Mesenchymal stem cell (in vitro differentiated cells and primary cell): ENCODE results near the gene SYT3.

Experiments used
- DNase-seq: peaks from one replicate; pipeline ENCODE4 v3.0.0-alpha.2; 2013
- H2AFZ ChIP-seq: one replicate; pipeline ENCODE4 v1.6.1; 2013; ENCODE audit warnings: low read depth, mild to moderate bottlenecking, control low read depth, inconsistent platforms, low read length, moderate library complexity
- H2AK5ac ChIP-seq: 2 replicates; pipeline ENCODE4 v1.6.1; 2013; ENCODE audit warnings: low read length, moderate library complexity, mild to moderate bottlenecking, inconsistent platforms; ENCODE audit not compliant: severe bottlenecking
- H2BK120ac ChIP-seq: one replicate; pipeline ENCODE4 v1.6.1; 2013; ENCODE audit warnings: low read depth, mild to moderate bottlenecking, inconsistent platforms, low read length, moderate library complexity
- H2BK12ac ChIP-seq, 2 experiments: one replicate each; pipeline ENCODE4 v1.6.1; 2013; ENCODE audit warnings: inconsistent platforms in 2 of 2, low read length in 2 of 2, mild to moderate bottlenecking in 2 of 2, moderate library complexity in 2 of 2, control low read depth in 1 of 2
- H2BK15ac ChIP-seq: one replicate; pipeline ENCODE4 v1.6.1; 2013; ENCODE audit warnings: mild to moderate bottlenecking, low read depth, inconsistent platforms; ENCODE audit not compliant: poor library complexity, severe bottlenecking
- H2BK5ac ChIP-seq: 2 replicates; pipeline ENCODE4 v1.6.1; 2013; ENCODE audit warnings: low read depth, mild to moderate bottlenecking, low read length, control low read depth, inconsistent platforms; ENCODE audit not compliant: poor library complexity, severe bottlenecking
- H3K14ac ChIP-seq, 2 experiments: one replicate each; pipeline ENCODE4 v1.6.1; 2013; ENCODE audit warnings: inconsistent platforms in 2 of 2, low read length in 2 of 2, control low read depth in 1 of 2, mild to moderate bottlenecking in 1 of 2, moderate library complexity in 1 of 2
- H3K18ac ChIP-seq, 2 experiments: one replicate each; pipeline ENCODE4 v1.6.1; 2013; ENCODE audit warnings: inconsistent platforms in 2 of 2, low read length in 2 of 2, control low read depth in 1 of 2, low read depth in 1 of 2, mild to moderate bottlenecking in 1 of 2
- H3K23ac ChIP-seq, 2 experiments: one replicate each; pipeline ENCODE4 v1.6.1; 2013; ENCODE audit warnings: inconsistent platforms in 2 of 2, low read length in 2 of 2, mild to moderate bottlenecking in 2 of 2, moderate library complexity in 2 of 2, control low read depth in 1 of 2
- H3K27ac ChIP-seq: 2 replicates; pipeline ENCODE4 v1.5.1; 2013; ENCODE audit warnings: mild to moderate bottlenecking, moderate library complexity, low read length, control low read depth, inconsistent platforms; ENCODE audit not compliant: poor library complexity, severe bottlenecking
- H3K27me3 ChIP-seq, 2 experiments: 2 replicates each; pipeline versions ENCODE4 v1.6.1 to v1.7.0; 2013; ENCODE audit warnings: low read length in 2 of 2, mild to moderate bottlenecking in 2 of 2, moderate library complexity in 2 of 2, control low read depth in 1 of 2, inconsistent platforms in 1 of 2; ENCODE audit not compliant: control insufficient read depth in 1 of 2, insufficient read depth in 1 of 2
- H3K36me3 ChIP-seq, 2 experiments: 2 replicates each; pipeline versions ENCODE4 v1.6.1 to v1.7.0; 2013; ENCODE audit warnings: low read length in 2 of 2, control low read depth in 1 of 2, inconsistent platforms in 1 of 2, low read depth in 1 of 2, mild to moderate bottlenecking in 1 of 2; ENCODE audit not compliant: insufficient read depth in 2 of 2, control insufficient read depth in 1 of 2
- H3K4ac ChIP-seq, 2 experiments: one replicate each; pipeline ENCODE4 v1.6.1; 2013; ENCODE audit warnings: inconsistent platforms in 2 of 2, low read length in 2 of 2, mild to moderate bottlenecking in 2 of 2, moderate library complexity in 2 of 2, control low read depth in 1 of 2, low read depth in 1 of 2
- H3K4me1 ChIP-seq: 2 replicates; pipeline ENCODE4 v1.6.1; 2013; ENCODE audit warnings: low read depth, low read length, control low read depth; ENCODE audit not compliant: control insufficient read depth, insufficient read depth
- H3K4me2 ChIP-seq: 2 replicates; pipeline ENCODE4 v1.6.1; 2013; ENCODE audit warnings: low read length, mild to moderate bottlenecking, inconsistent platforms; ENCODE audit not compliant: poor library complexity, severe bottlenecking
- H3K4me3 ChIP-seq, 2 experiments: 2 replicates each; pipeline versions ENCODE4 v1.5.1 to v1.7.0; 2013; ENCODE audit warnings: low read length in 2 of 2, mild to moderate bottlenecking in 2 of 2, control low read depth in 1 of 2, low read depth in 1 of 2; ENCODE audit not compliant: insufficient read depth in 1 of 2
- H3K79me1 ChIP-seq: replicated peaks from 2 replicates; pipeline ENCODE4 v1.6.1; 2013; ENCODE audit warnings: mild to moderate bottlenecking, control low read depth, low read length, inconsistent platforms; ENCODE audit not compliant: poor library complexity, severe bottlenecking
- H3K9ac ChIP-seq: 2 replicates; pipeline ENCODE4 v1.7.0; 2013; ENCODE audit warnings: mild to moderate bottlenecking, low read length, moderate library complexity
- H3K9me3 ChIP-seq: 2 replicates; pipeline ENCODE4 v1.7.0; 2013; ENCODE audit warnings: mild to moderate bottlenecking, low read length; ENCODE audit not compliant: control insufficient read depth
- H4K8ac ChIP-seq: one replicate; pipeline ENCODE4 v1.6.1; 2013; ENCODE audit warnings: inconsistent platforms, mild to moderate bottlenecking, low read length, moderate library complexity
- H4K91ac ChIP-seq: one replicate; pipeline ENCODE4 v1.6.1; 2013; ENCODE audit warnings: mild to moderate bottlenecking, low read length, inconsistent platforms
- WGBS: methylation state at CpG from one replicate; pipeline ENCODE4 v1.1.7; 2013; ENCODE audit warnings: mixed read lengths; 5-methylcytosine and 5-hydroxymethylcytosine counted together

The SYT3 gene

GRCh38 chr19:50664204-50664603 is 24.5 kb upstream of the SYT3 start:
- H3K27ac ChIP-seq, result no peak overlapping the region
- no peak overlapping the region for H2BK12ac ChIP-seq
- H3K4me1 ChIP-seq, result no peaks in the 10 kb centered on the region
- H4K8ac ChIP-seq, result no peak overlapping the region
- H2BK120ac ChIP-seq, result no peak overlapping the region
- no peak overlapping the region for H3K4me2 ChIP-seq
- no peak overlapping the region for H2AK5ac ChIP-seq
- DNase-seq, result no peak
- no peak overlapping the region for H3K4ac ChIP-seq
- H2BK5ac ChIP-seq, result no peak overlapping the region
- no peak overlapping the region for H2BK15ac ChIP-seq
- H2AFZ ChIP-seq, result no peak overlapping the region
- H3K27me3 ChIP-seq, result peaks cover 0 to 60% of the 10 kb centered on the region in 2 experiments
- H3K79me1 ChIP-seq, result no peaks in the 10 kb centered on the region
- H3K23ac ChIP-seq, result no peak overlapping the region
- H3K9me3 ChIP-seq, result peaks cover 5% of the 10 kb centered on the region
- no peak overlapping the region for H3K9ac ChIP-seq
- H3K14ac ChIP-seq, result no peak overlapping the region
- no peak overlapping the region for H4K91ac ChIP-seq
- 56% methylated on average over 6 of the region's 6 CpGs for WGBS
- H3K36me3 ChIP-seq, result no peaks in the 10 kb centered on the region
- H3K18ac ChIP-seq, result no peak overlapping the region
- H3K4me3 ChIP-seq, result no peak overlapping the region

DNA sequence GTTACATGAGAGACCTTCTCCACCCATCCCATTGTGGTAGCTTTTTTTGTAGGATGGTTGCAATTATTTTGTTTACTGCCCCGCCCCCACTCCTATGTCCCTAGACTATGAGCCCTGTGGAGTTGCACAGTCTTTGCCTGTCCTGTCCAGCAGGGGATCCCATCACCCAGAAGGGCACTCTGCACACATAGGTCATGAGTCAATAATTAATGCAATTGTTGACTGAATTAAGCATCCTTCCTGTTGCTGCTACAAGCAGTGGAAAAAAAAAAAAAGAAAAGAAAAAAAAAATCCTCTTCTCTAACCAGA is 23.8 kb upstream of the SYT3 start:
- no peak overlapping the region for H2BK15ac ChIP-seq
- no peak overlapping the region for H3K4ac ChIP-seq
- no peak overlapping the region for H4K91ac ChIP-seq
- H3K27ac ChIP-seq, result no peak overlapping the region
- H2BK12ac ChIP-seq, result no peak overlapping the region
- H2BK5ac ChIP-seq, result no peak overlapping the region
- H3K9ac ChIP-seq, result no peak overlapping the region
- H3K27me3 ChIP-seq, result peaks cover 0 to 62% of the 10 kb centered on the region in 2 experiments
- no peaks in the 10 kb centered on the region for H3K79me1 ChIP-seq
- H3K4me2 ChIP-seq, result no peak overlapping the region
- no peak overlapping the region for H4K8ac ChIP-seq
- no peak overlapping the region for H2AFZ ChIP-seq
- H2AK5ac ChIP-seq, result no peak overlapping the region
- H3K14ac ChIP-seq, result no peak overlapping the region
- H2BK120ac ChIP-seq, result no peak overlapping the region
- H3K18ac ChIP-seq, result no peak overlapping the region
- peaks cover 5% of the 10 kb centered on the region for H3K9me3 ChIP-seq
- DNase-seq, result no peak
- H3K23ac ChIP-seq, result no peak overlapping the region
- H3K4me1 ChIP-seq, result no peaks in the 10 kb centered on the region
- no peak overlapping the region for H3K4me3 ChIP-seq
- no CpG with 5 or more reads among the region's 1 CpG for WGBS
- no peaks in the 10 kb centered on the region for H3K36me3 ChIP-seq

- no peak overlapping the region for H3K14ac ChIP-seq
- no peak overlapping the region for H2BK15ac ChIP-seq
- H3K79me1 ChIP-seq, result no peaks in the 10 kb centered on the region
- no peak for DNase-seq
- H2AFZ ChIP-seq, result no peak overlapping the region
- no peak overlapping the region for H2AK5ac ChIP-seq
- H2BK120ac ChIP-seq, result no peak overlapping the region
- no peak overlapping the region for H3K4me3 ChIP-seq
- 81% methylated on average over 13 of the region's 16 CpGs for WGBS
- H2BK12ac ChIP-seq, result no peak overlapping the region
- no peaks in the 10 kb centered on the region for H3K36me3 ChIP-seq
- H3K4ac ChIP-seq, result no peak overlapping the region
- peaks cover 0 to 64% of the 10 kb centered on the region in 2 experiments for H3K27me3 ChIP-seq
- H4K8ac ChIP-seq, result no peak overlapping the region
- no peak overlapping the region for H4K91ac ChIP-seq
- no peak overlapping the region for H3K9ac ChIP-seq
- H3K4me1 ChIP-seq, result no peaks in the 10 kb centered on the region
- no peak overlapping the region for H3K4me2 ChIP-seq
- no peak overlapping the region for H2BK5ac ChIP-seq
- no peak overlapping the region for H3K27ac ChIP-seq
- no peak overlapping the region for H3K23ac ChIP-seq
- peaks cover 5% of the 10 kb centered on the region for H3K9me3 ChIP-seq
- no peak overlapping the region for H3K18ac ChIP-seq
Measured at GRCh38 chr19:50662651-50663481, 23.2 kb upstream of the SYT3 start.

DNA sequence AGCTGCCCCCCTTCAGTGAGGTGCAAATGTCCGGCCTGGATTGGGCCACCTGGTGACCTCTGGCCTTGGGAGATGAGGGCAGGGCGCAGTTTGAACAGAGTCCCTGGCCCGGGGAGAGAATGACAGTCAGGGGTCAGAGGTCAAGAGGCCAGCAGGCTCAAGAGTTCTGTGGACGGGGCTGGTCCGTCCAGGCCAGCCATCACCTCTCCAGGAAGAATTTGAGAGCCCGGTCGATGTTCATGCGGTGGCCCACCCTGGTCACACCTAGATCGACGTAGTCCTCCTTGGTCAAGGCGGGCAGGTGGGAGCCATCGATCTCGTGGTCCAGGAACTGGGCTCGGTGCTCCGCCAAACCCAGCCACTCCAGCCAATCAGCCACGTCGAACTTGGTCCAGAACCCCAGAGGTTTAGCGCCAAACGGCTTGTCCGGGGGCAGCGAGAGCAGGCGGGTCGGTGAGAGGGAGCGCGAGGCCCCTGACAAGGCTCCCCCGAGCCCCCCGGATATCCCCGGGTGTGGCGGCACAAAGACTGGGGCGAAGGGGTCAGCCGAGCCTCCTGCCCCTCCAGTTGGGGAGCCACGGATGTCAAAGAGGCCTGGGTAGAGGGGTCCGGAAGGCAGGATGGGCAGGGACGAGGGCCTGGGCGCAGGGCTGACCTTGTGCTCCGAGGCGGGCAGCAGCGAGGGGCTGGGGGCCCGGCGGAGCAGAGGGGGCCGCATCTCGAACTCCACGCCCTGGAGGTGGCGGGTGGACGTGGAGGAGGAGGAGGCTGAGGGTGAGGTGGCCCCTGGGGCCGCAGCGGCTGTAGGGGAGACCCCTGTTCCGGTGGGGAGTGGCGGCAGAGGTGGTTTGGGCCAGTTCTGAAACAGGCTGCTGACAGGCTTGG is 22.3 kb upstream of the SYT3 start:
- Histone ChIP-seq H2BK120ac (no peak overlapping the region), H3K9me3 (peaks cover 5% of the 10 kb centered on the region), H3K4me1 (no peaks in the 10 kb centered on the region), H3K4me3 (no peak overlapping the region), H3K23ac (no peak overlapping the region), H2BK15ac (no peak overlapping the region), H3K79me1 (no peaks in the 10 kb centered on the region), H2BK5ac (no peak overlapping the region), H3K14ac (no peak overlapping the region), H3K27ac (no peak overlapping the region), H4K8ac (no peak overlapping the region), H3K18ac (no peak overlapping the region), H3K9ac (no peak overlapping the region), H4K91ac (no peak overlapping the region), H3K27me3 (peaks cover 0 to 59% of the 10 kb centered on the region in 2 experiments), H2AK5ac (no peak overlapping the region), H2AFZ (no peak overlapping the region), H3K36me3 (no peaks in the 10 kb centered on the region), H3K4me2 (no peak overlapping the region), H3K4ac (no peak overlapping the region), H2BK12ac (no peak overlapping the region)
- no peak for DNase-seq
- WGBS, result 87% methylated on average over 49 of the region's 49 CpGs
